OCI-LY1 (cell line): Measurements from ENCODE around the gene FOXL3.

Experiments used
- H2AFZ ChIP-seq: fragments of 200-600 bp; sonication (generic), shearing (Covaris generic); 2 replicates; pipeline ENCODE4 v1.6.0; 2014; ENCODE audit warnings: antibody characterized with exemption, mild to moderate bottlenecking, low read length
- H3F3A ChIP-seq: fragments of 200-600 bp; sonication (generic), shearing (Covaris generic); 2 replicates; pipeline ENCODE4 v1.6.0; 2014; ENCODE audit warnings: mild to moderate bottlenecking, antibody characterized with exemption, low read length, moderate library complexity; ENCODE audit not compliant: insufficient read depth
- H3K27ac ChIP-seq: fragments of 200-600 bp; sonication (generic); 2 replicates; pipeline ENCODE4 v1.5.1; 2014; ENCODE audit warnings: low read length, mixed run types, mild to moderate bottlenecking, low read depth; ENCODE audit not compliant: poor library complexity, severe bottlenecking
- H3K27me3 ChIP-seq: fragments of 200-600 bp; sonication (generic); 2 replicates; pipeline ENCODE4 v1.6.0; 2014; ENCODE audit warnings: antibody characterized with exemption, mild to moderate bottlenecking, low read length, moderate library complexity; ENCODE audit not compliant: insufficient read depth
- H3K36me3 ChIP-seq: fragments of 200-600 bp; sonication (generic); 2 replicates; pipeline ENCODE4 v1.6.1; 2014; ENCODE audit warnings: mild to moderate bottlenecking, antibody characterized with exemption, low read length, moderate library complexity, mixed read lengths; ENCODE audit not compliant: insufficient read depth
- H3K4me1 ChIP-seq: fragments of 200-600 bp; sonication (generic); 2 replicates; pipeline ENCODE4 v1.5.1; 2014; ENCODE audit warnings: mild to moderate bottlenecking, low read length, moderate library complexity; ENCODE audit not compliant: insufficient read depth, severe bottlenecking
- H3K4me2 ChIP-seq: fragments of 200-600 bp; sonication (generic), shearing (Covaris generic); 2 replicates; pipeline ENCODE4 v1.6.1; 2014; ENCODE audit warnings: low read length
- H3K4me3 ChIP-seq: fragments of 200-600 bp; sonication (generic); 2 replicates; pipeline ENCODE4 v1.5.1; 2014; ENCODE audit warnings: low read length, low read depth, mild to moderate bottlenecking, mixed read lengths; ENCODE audit not compliant: poor library complexity, severe bottlenecking
- H3K79me2 ChIP-seq: fragments of 200-600 bp; shearing (Covaris generic); 2 replicates; pipeline ENCODE4 v1.6.1; 2016; ENCODE audit warnings: mixed run types, low read length, mixed read lengths; ENCODE audit not compliant: insufficient read depth
- H3K9ac ChIP-seq: fragments of 200-600 bp; sonication (generic), shearing (Covaris generic); 2 replicates; pipeline ENCODE4 v1.6.1; 2014; ENCODE audit warnings: mild to moderate bottlenecking, low read length, mixed read lengths
- H3K9me2 ChIP-seq: fragments of 200-600 bp; sonication (generic), shearing (Covaris generic); 2 replicates; pipeline ENCODE4 v1.6.1; 2014; ENCODE audit warnings: low read depth, mild to moderate bottlenecking, low read length, mixed read lengths
- H3K9me3 ChIP-seq: fragments of 200-600 bp; shearing (Covaris generic); 2 replicates; pipeline ENCODE4 v1.6.1; 2014; ENCODE audit warnings: low read length, mixed read lengths
- H4K20me1 ChIP-seq: fragments of 200-600 bp; sonication (generic), shearing (Covaris generic); 2 replicates; pipeline ENCODE4 v1.6.0; 2016; ENCODE audit warnings: mild to moderate bottlenecking, low read length; ENCODE audit not compliant: insufficient read depth
- EZH2 ChIP-seq: fragments of 200-600 bp; sonication (generic), shearing (Covaris generic); IDR thresholded peaks from 2 replicates; pipeline ENCODE4 v1.8.0; 2017; ENCODE audit warnings: borderline replicate concordance, mixed run types, mild to moderate bottlenecking, antibody characterized with exemption, low read length, moderate library complexity, mixed read lengths
- TF ChIP-seq, protein P1 (sequence below): fragments of 200-600 bp; sonication (generic), shearing (Covaris generic); IDR thresholded peaks from 2 replicates; pipeline ENCODE4 v1.5.1; 2017; ENCODE audit warnings: mild to moderate bottlenecking, antibody characterized with exemption, low read length, moderate library complexity, mixed read lengths

The FOXL3 gene

DNA sequence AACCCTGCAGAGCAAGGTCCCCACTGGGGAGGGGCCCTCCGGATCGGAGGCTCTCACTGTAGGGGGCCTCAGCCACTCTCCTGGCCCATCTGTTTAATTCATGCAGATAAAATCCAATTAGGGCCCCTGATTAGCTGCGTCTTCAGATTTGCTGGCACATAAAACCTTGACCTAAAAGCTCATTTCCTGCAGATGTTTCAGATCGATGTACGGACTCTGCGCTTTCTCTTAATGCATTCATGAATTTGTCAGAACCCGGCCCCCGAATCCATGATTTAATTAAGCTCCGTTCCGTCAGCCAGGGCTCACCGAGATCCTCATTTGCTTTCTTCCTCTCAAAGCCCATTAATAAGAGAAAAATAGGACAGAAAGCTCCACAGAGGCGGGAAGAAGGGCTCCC is 40.0 kb upstream of the FOXL3 start:
- H3K27me3 ChIP-seq: no peaks in the 10 kb centered on the region
- H4K20me1 ChIP-seq: no peaks in the 10 kb centered on the region
- H3K4me3 ChIP-seq: no peak overlapping the region
- H2AFZ ChIP-seq: no peak overlapping the region
- H3K4me1 ChIP-seq: no peaks in the 10 kb centered on the region
- TF ChIP-seq, protein P1, sequence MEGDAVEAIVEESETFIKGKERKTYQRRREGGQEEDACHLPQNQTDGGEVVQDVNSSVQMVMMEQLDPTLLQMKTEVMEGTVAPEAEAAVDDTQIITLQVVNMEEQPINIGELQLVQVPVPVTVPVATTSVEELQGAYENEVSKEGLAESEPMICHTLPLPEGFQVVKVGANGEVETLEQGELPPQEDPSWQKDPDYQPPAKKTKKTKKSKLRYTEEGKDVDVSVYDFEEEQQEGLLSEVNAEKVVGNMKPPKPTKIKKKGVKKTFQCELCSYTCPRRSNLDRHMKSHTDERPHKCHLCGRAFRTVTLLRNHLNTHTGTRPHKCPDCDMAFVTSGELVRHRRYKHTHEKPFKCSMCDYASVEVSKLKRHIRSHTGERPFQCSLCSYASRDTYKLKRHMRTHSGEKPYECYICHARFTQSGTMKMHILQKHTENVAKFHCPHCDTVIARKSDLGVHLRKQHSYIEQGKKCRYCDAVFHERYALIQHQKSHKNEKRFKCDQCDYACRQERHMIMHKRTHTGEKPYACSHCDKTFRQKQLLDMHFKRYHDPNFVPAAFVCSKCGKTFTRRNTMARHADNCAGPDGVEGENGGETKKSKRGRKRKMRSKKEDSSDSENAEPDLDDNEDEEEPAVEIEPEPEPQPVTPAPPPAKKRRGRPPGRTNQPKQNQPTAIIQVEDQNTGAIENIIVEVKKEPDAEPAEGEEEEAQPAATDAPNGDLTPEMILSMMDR: no peak
- no peak for TF ChIP-seq EZH2
- H3K27ac ChIP-seq: no peak overlapping the region
- no peaks in the 10 kb centered on the region for H3F3A ChIP-seq
- no peaks in the 10 kb centered on the region for H3K79me2 ChIP-seq
- H3K36me3 ChIP-seq: no peaks in the 10 kb centered on the region
- H3K9me2 ChIP-seq: no peaks in the 10 kb centered on the region
- no peak overlapping the region for H3K4me2 ChIP-seq
- H3K9ac ChIP-seq: no peak overlapping the region
- no peaks in the 10 kb centered on the region for H3K9me3 ChIP-seq

DNA sequence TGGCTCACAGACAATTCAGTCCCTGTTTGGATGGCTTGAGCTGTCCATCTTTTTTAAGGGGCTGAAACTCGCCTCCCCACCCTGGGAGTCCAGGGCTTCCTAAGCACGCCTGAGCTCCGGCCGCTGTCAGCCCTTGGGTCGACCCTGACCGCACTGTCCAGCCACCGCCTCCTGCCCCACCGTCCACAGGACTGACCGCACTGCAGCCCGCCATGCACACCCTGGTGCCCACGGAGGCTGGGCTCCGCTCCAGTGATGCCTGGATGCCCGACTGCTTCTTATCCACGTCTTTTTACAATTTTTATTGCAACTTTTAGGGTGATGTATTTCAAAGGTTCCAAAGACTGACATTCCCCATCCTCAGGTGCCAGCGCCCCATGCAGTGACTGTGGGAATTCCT is 39.4 kb upstream of the FOXL3 start:
- no peaks in the 10 kb centered on the region for H3K36me3 ChIP-seq
- no peaks in the 10 kb centered on the region for H4K20me1 ChIP-seq
- TF ChIP-seq, protein P1: no peak
- TF ChIP-seq EZH2: no peak
- no peaks in the 10 kb centered on the region for H3F3A ChIP-seq
- H3K79me2 ChIP-seq: no peaks in the 10 kb centered on the region
- no peaks in the 10 kb centered on the region for H3K9me2 ChIP-seq
- H2AFZ ChIP-seq: no peak overlapping the region
- no peak overlapping the region for H3K4me3 ChIP-seq
- H3K4me2 ChIP-seq: no peak overlapping the region
- no peaks in the 10 kb centered on the region for H3K27me3 ChIP-seq
- no peaks in the 10 kb centered on the region for H3K4me1 ChIP-seq
- no peak overlapping the region for H3K9ac ChIP-seq
- H3K27ac ChIP-seq: no peak overlapping the region
- H3K9me3 ChIP-seq: no peaks in the 10 kb centered on the region

DNA sequence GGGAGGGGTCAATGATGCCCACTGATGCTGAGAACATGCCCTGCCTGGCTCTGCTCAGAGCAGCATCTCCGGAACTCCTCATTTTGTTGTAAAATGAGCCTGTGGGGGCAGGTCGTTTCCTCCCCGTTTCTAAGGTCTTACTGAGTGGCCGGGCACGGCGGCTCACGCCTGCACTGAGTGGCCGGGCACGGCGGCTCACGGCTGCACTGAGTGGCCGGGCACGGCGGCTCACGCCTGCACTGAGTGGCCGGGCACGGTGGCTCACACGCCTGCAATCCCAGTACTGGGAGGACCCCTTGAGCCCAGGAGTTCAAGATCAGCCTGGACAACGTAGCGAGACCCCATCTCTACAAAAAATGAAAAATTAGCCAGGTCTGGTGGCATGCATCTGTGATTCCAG is 39.0 kb upstream of the FOXL3 start:
- H3K4me1 ChIP-seq: no peaks in the 10 kb centered on the region
- H3F3A ChIP-seq: no peaks in the 10 kb centered on the region
- no peak overlapping the region for H3K4me3 ChIP-seq
- no peak overlapping the region for H3K9ac ChIP-seq
- H2AFZ ChIP-seq: no peak overlapping the region
- no peaks in the 10 kb centered on the region for H3K9me2 ChIP-seq
- no peak for TF ChIP-seq EZH2
- TF ChIP-seq, protein P1: no peak
- H4K20me1 ChIP-seq: no peaks in the 10 kb centered on the region
- no peak overlapping the region for H3K27ac ChIP-seq
- H3K36me3 ChIP-seq: no peaks in the 10 kb centered on the region
- H3K4me2 ChIP-seq: no peak overlapping the region
- no peaks in the 10 kb centered on the region for H3K9me3 ChIP-seq
- no peaks in the 10 kb centered on the region for H3K79me2 ChIP-seq
- no peaks in the 10 kb centered on the region for H3K27me3 ChIP-seq
